Ovary (tissue), 3 donors: Measurements from ENCODE around the gene PHLDB2.

ENCODE experiments used
- EP300 ChIP-seq: sonication (generic); formaldehyde crosslinking; IDR thresholded peaks from one replicate; pipeline ENCODE4 v1.6.1; 2017; ENCODE audit warnings: antibody characterized with exemption
- POLR2A ChIP-seq: fragments of 450-650 bp; IDR thresholded peaks from one replicate; pipeline ENCODE4 v1.6.1; 2017; ENCODE audit warnings: antibody characterized with exemption, mild to moderate bottlenecking, moderate library complexity
- TF ChIP-seq, protein P1 (sequence below), 3 donors: fragments of 450-650 bp in 2 of 3; fragments of 200-600 bp in 1 of 3; IDR thresholded peaks; one replicate each; pipeline versions ENCODE4 v1.5.1 to v1.8.0; 2016 to 2022; ENCODE audit warnings: antibody characterized with exemption in 3 of 3, mild to moderate bottlenecking in 1 of 3
- donor health status: DM: no; HTN: no; CAD: no.

DNA sequence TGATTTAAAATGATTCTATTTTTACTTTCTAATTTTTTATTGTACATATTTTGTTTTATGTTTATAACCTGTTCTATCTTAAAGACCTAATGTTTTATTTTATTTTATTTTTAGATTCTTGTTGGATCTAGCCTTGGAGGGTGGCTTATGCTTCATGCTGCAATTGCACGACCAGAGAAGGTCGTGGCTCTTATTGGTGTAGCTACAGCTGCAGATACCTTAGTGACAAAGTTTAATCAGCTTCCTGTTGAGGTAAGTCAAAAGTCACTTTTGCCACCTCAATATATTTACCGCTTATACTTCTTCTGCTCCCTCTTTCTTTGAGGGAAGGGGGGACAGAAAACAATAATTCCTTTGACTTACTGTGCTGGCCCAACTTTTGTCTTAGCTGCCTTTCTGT is 127.7 kb downstream of the PHLDB2 start:
- TF ChIP-seq, protein P1, sequence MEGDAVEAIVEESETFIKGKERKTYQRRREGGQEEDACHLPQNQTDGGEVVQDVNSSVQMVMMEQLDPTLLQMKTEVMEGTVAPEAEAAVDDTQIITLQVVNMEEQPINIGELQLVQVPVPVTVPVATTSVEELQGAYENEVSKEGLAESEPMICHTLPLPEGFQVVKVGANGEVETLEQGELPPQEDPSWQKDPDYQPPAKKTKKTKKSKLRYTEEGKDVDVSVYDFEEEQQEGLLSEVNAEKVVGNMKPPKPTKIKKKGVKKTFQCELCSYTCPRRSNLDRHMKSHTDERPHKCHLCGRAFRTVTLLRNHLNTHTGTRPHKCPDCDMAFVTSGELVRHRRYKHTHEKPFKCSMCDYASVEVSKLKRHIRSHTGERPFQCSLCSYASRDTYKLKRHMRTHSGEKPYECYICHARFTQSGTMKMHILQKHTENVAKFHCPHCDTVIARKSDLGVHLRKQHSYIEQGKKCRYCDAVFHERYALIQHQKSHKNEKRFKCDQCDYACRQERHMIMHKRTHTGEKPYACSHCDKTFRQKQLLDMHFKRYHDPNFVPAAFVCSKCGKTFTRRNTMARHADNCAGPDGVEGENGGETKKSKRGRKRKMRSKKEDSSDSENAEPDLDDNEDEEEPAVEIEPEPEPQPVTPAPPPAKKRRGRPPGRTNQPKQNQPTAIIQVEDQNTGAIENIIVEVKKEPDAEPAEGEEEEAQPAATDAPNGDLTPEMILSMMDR (IDR thresholded peaks at IDR 0.05) = no peak
- TF ChIP-seq EP300 (no peak), POLR2A (no peak)
